CD4-positive, alpha-beta memory T cell (primary cell): Measurements from ENCODE around the gene PIEZO1. TPM values are rescaled to one million over a fixed set of nuclear protein-coding genes. Genes with fewer than 3 reads are reported as not detected.

Experiments
- CTCF ChIA-PET: fragments of 350-600 bp; sonication (Branson Sonifier 250); formaldehyde crosslinking; loops from one replicate; lab custom pipeline; 2021; ENCODE audit warnings: inconsistent platforms; ENCODE audit not compliant: partially characterized antibody; lab: Charles Lee
- POLR2A ChIA-PET: fragments of 350-600 bp; sonication (Branson Sonifier 250); formaldehyde crosslinking; loops from one replicate; lab custom pipeline; 2021; ENCODE audit not compliant: partially characterized antibody; lab: Charles Lee
- DNase-seq, 5 donors: peaks; one replicate each; pipeline versions ENCODE4 v3.0.0 to v3.0.0-alpha.2; 2020 to 2022; ENCODE audit warnings: mixed read lengths in 1 of 5
- H3K27ac ChIP-seq: one replicate; pipeline ENCODE4 v1.7.0; 2013; ENCODE audit warnings: low read depth, low read length
- H3K27me3 ChIP-seq: 2 replicates; pipeline ENCODE4 v1.7.0; 2013; ENCODE audit warnings: mild to moderate bottlenecking, low read length, moderate library complexity; ENCODE audit not compliant: insufficient read depth
- H3K36me3 ChIP-seq: 2 replicates; pipeline ENCODE4 v1.7.0; 2013; ENCODE audit warnings: mild to moderate bottlenecking, low read length, moderate library complexity; ENCODE audit not compliant: insufficient read depth
- H3K4me1 ChIP-seq: 2 replicates; pipeline ENCODE4 v1.7.0; 2013; ENCODE audit warnings: mild to moderate bottlenecking, low read length, moderate library complexity; ENCODE audit not compliant: insufficient read depth
- H3K4me3 ChIP-seq, 2 donors: one replicate each; pipeline ENCODE4 v1.7.0; 2013; ENCODE audit warnings: low read length in 2 of 2, mild to moderate bottlenecking in 1 of 2
- H3K9me3 ChIP-seq, 2 donors: one replicate each; pipeline ENCODE4 v1.7.0; 2013; ENCODE audit warnings: low read length in 2 of 2, control low read depth in 1 of 2; ENCODE audit not compliant: control insufficient read depth in 1 of 2
- H3K27ac Mint-ChIP-seq, 7 donors: one replicate each; pipeline ENCODE4 v1.8.0; 2020 to 2021; ENCODE audit warnings: mixed read lengths in 7 of 7, mild to moderate bottlenecking in 6 of 7, inconsistent platforms in 3 of 7, moderate library complexity in 3 of 7
- H3K27me3 Mint-ChIP-seq, 2 donors: one replicate each; pipeline ENCODE4 v1.8.0; 2020 to 2021; ENCODE audit warnings: mixed read lengths in 2 of 2
- H3K36me3 Mint-ChIP-seq, 2 donors: one replicate each; pipeline ENCODE4 v1.8.0; 2020 to 2021; ENCODE audit warnings: mixed read lengths in 2 of 2, inconsistent platforms in 1 of 2, mild to moderate bottlenecking in 1 of 2
- H3K4me1 Mint-ChIP-seq, 4 donors: one replicate each; pipeline ENCODE4 v1.8.0; 2020 to 2021; ENCODE audit warnings: mixed read lengths in 4 of 4, mild to moderate bottlenecking in 1 of 4
- H3K4me3 Mint-ChIP-seq, 8 donors: one replicate each; pipeline ENCODE4 v1.8.0; 2020 to 2021; ENCODE audit warnings: mixed read lengths in 8 of 8, mild to moderate bottlenecking in 7 of 8, moderate library complexity in 6 of 8, inconsistent platforms in 3 of 8
- H3K9me3 Mint-ChIP-seq, 8 donors: one replicate each; pipeline ENCODE4 v1.8.0; 2020 to 2021; ENCODE audit warnings: mixed read lengths in 8 of 8, mild to moderate bottlenecking in 5 of 8, inconsistent platforms in 3 of 8, moderate library complexity in 1 of 8
- intact Hi-C: fragments of 100-400 bp; cut with micrococcal nuclease; formaldehyde crosslinking; loops from one replicate; pipeline ENCODE4 v1.15.1; 2023
- polyA plus RNA-seq, 2 donors: library from polyadenylated mRNA; unstranded; fragments of 300-500 nt; fragmentation: Illumina TruSeq; gene quantifications; one replicate each; pipeline ENCODE4 v1.2.3, GENCODE V29; 2021
- total RNA-seq, 2 experiments: library from RNA; stranded (reverse); gene quantifications; one replicate each; pipeline ENCODE4 v1.2.3, GENCODE V29; 2021

PIEZO1 gene
- total and polyA plus RNA-seq, 4 experiments from 2014 or later, result 12.0 to 302 (median 171) TPM

GRCh38 chr16:88710556-88710955 lies 74.5 kb downstream of the PIEZO1 start:
- Histone ChIP-seq H3K4me1 (peaks cover 11% of the 10 kb centered on the region), H3K36me3 (peaks cover 16% of the 10 kb centered on the region), H3K9me3 (no peaks in the 10 kb centered on the region), H3K27me3 (no peaks in the 10 kb centered on the region), H3K27ac (no peak overlapping the region), H3K4me3 (no peak overlapping the region)
- intact Hi-C loops, result no loop called here
- peak overlapping the region in 1 of 8 donors; percentile 23 for H3K4me3 Mint-ChIP-seq
- peaks cover 0 to 12% of the 10 kb centered on the region in 2 donors for H3K36me3 Mint-ChIP-seq
- POLR2A ChIA-PET, result no interaction called here
- no peak for DNase-seq
- H3K27ac Mint-ChIP-seq, result peak overlapping the region in 5 of 7 donors; percentile 36 to 81 (median 57)
- H3K4me1 Mint-ChIP-seq, result peaks cover 7 to 24% (median 14%) of the 10 kb centered on the region in 4 donors
- CTCF ChIA-PET, result interaction anchor here (2.0 kb wide), 1 partner anchor 27 kb away, joined by 4 read pairs; no protein-coding TSS in a partner anchor
- no peaks in the 10 kb centered on the region for H3K27me3 Mint-ChIP-seq
- no peaks in the 10 kb centered on the region for H3K9me3 Mint-ChIP-seq

- intact Hi-C loops, result loop anchor here (1.0 kb wide), 3 partner anchors 21 to 137 kb away; partner anchors contain the start of genes MVD, SNAI3 and ZC3H18
- peak in 1 of 5 donors; percentile 14 for DNase-seq
Observed at GRCh38 chr16:88706965-88707826, 77.8 kb downstream of the PIEZO1 start.

GRCh38 chr16:88706229-88706964 lies 78.6 kb downstream of the PIEZO1 start, which contains the start of the genes CTU2 and RNF166:
Gene CTU2 (plus strand): TSS chr16:88706503. CDS start chr16:88706531, 28 bp downstream.
Gene RNF166 (minus strand): TSS chr16:88706408. CDS start chr16:88706325, 83 bp downstream.
- Mint-ChIP-seq H3K36me3 (peaks cover 4 to 29% of the 10 kb centered on the region in 2 donors), H3K4me3 (peak within 1 kb of the TSS; percentile 93 to 96 (median 96)), H3K4me1 (peaks cover 20 to 62% (median 39%) of the 10 kb centered on the region in 4 donors), H3K9me3 (no peaks in the 10 kb centered on the region), H3K27ac (peak within 1 kb of the TSS; percentile 97 to 99 (median 98)), H3K27me3 (no peaks in the 10 kb centered on the region)
- Histone ChIP-seq H3K9me3 (no peaks in the 10 kb centered on the region), H3K4me3 (peak within 1 kb of the TSS; percentile 95 to 98), H3K27me3 (no peaks in the 10 kb centered on the region), H3K36me3 (no peaks in the 10 kb centered on the region), H3K4me1 (peaks cover 50% of the 10 kb centered on the region), H3K27ac (peak within 1 kb of the TSS; percentile 85)
- intact Hi-C loops, result loop anchor here (1.0 kb wide), 3 partner anchors 20 to 136 kb away; partner anchors contain the start of genes MVD, SNAI3 and ZC3H18
- ChIA-PET CTCF (interaction anchor here (0.5 to 1.6 kb wide), 5 partner anchors 14 to 857 kb away, joined by 3 to 8 read pairs (median 3); no protein-coding TSS in a partner anchor), POLR2A (interaction anchor here (0.6 to 9.3 kb wide), 17 partner anchors 13 to 510 kb away, joined by 3 to 249 read pairs (median 7); partner anchors contain the start of genes APRT, IL17C, SNAI3 and ZC3H18)
- peak; percentile 90 to 94 (median 91) for DNase-seq

More at GRCh38 chr16:88706965-88707826, 77.8 kb downstream of the PIEZO1 start:
- ChIA-PET POLR2A (interaction anchor here (0.6 to 9.3 kb wide), 17 partner anchors 9 to 509 kb away, joined by 3 to 249 read pairs (median 5); partner anchors contain the start of genes APRT, IL17C, SNAI3 and ZC3H18), CTCF (interaction anchor here (0.8 to 1.2 kb wide), 5 partner anchors 15 to 151 kb away, joined by 3 to 4 read pairs (median 3); no protein-coding TSS in a partner anchor)
- Histone ChIP-seq H3K27ac (peak overlapping the region; percentile 85), H3K9me3 (no peaks in the 10 kb centered on the region), H3K4me3 (peak overlapping the region; percentile 63 to 98), H3K36me3 (no peaks in the 10 kb centered on the region), H3K4me1 (peaks cover 42% of the 10 kb centered on the region), H3K27me3 (no peaks in the 10 kb centered on the region)
- Mint-ChIP-seq H3K4me1 (peaks cover 20 to 57% (median 36%) of the 10 kb centered on the region in 4 donors), H3K27ac (peak overlapping the region; percentile 81 to 95 (median 90)), H3K4me3 (peak overlapping the region; percentile 70 to 90 (median 84)), H3K9me3 (no peaks in the 10 kb centered on the region), H3K36me3 (peaks cover 4 to 34% of the 10 kb centered on the region in 2 donors), H3K27me3 (no peaks in the 10 kb centered on the region)

GRCh38 chr16:88705801-88706228 lies 79.2 kb downstream of the PIEZO1 start:
- H3K4me1 ChIP-seq, result peaks cover 54% of the 10 kb centered on the region
- H3K27me3 ChIP-seq, result no peaks in the 10 kb centered on the region
- Mint-ChIP-seq H3K36me3 (peaks cover 4 to 32% of the 10 kb centered on the region in 2 donors), H3K9me3 (no peaks in the 10 kb centered on the region), H3K27ac (peak overlapping the region; percentile 97 to 99 (median 98)), H3K4me3 (peak overlapping the region; percentile 93 to 96 (median 96)), H3K4me1 (peaks cover 20 to 62% (median 38%) of the 10 kb centered on the region in 4 donors), H3K27me3 (no peaks in the 10 kb centered on the region)
- peak overlapping the region; percentile 85 for H3K27ac ChIP-seq
- intact Hi-C loops, result loop anchor here (1.0 kb wide), 3 partner anchors 20 to 136 kb away; partner anchors contain the start of genes MVD, SNAI3 and ZC3H18
- no peaks in the 10 kb centered on the region for H3K9me3 ChIP-seq
- POLR2A ChIA-PET, result interaction anchor here (0.8 to 9.3 kb wide), 20 partner anchors 12 to 409 kb away, joined by 3 to 249 read pairs (median 6); partner anchors contain the start of genes APRT, GALNS, IL17C and SNAI3
- H3K36me3 ChIP-seq, result no peaks in the 10 kb centered on the region
- CTCF ChIA-PET, result interaction anchor here (0.5 to 2.8 kb wide), 5 partner anchors 20 to 857 kb away, joined by 3 to 21 read pairs (median 3); partner anchors contain the start of gene SNAI3
- peak in 2 of 5 donors; percentile 17 to 27 for DNase-seq
- H3K4me3 ChIP-seq, result peak overlapping the region; percentile 95 to 98

GRCh38 chr16:88705076-88705684 lies 79.8 kb downstream of the PIEZO1 start:
- peaks cover 60% of the 10 kb centered on the region for H3K4me1 ChIP-seq
- H3K4me3 Mint-ChIP-seq, result peak overlapping the region; percentile 93 to 96 (median 96)
- peak; percentile 43 to 82 (median 52) for DNase-seq
- H3K27ac Mint-ChIP-seq, result peak overlapping the region; percentile 97 to 99 (median 98)
- peaks cover 20 to 65% (median 39%) of the 10 kb centered on the region in 4 donors for H3K4me1 Mint-ChIP-seq
- H3K27me3 Mint-ChIP-seq, result no peaks in the 10 kb centered on the region
- H3K4me3 ChIP-seq, result peak overlapping the region; percentile 95 to 98
- ChIA-PET POLR2A (interaction anchor here (0.6 to 9.3 kb wide), 25 partner anchors 9 to 410 kb away, joined by 3 to 249 read pairs (median 5); partner anchors contain the start of genes APRT, GALNS, IL17C and SNAI3), CTCF (interaction anchor here (1.0 to 2.8 kb wide), 3 partner anchors 19 to 32 kb away, joined by 3 to 21 read pairs (median 8); partner anchors contain the start of gene SNAI3)
- peaks cover 7 to 35% of the 10 kb centered on the region in 2 donors for H3K36me3 Mint-ChIP-seq
- H3K9me3 ChIP-seq, result no peaks in the 10 kb centered on the region
- H3K36me3 ChIP-seq, result peaks cover 2% of the 10 kb centered on the region
- no peaks in the 10 kb centered on the region for H3K9me3 Mint-ChIP-seq
- intact Hi-C loops, result no loop called here
- H3K27ac ChIP-seq, result peak overlapping the region; percentile 85
- no peaks in the 10 kb centered on the region for H3K27me3 ChIP-seq
